ENCODE measurements around the gene COL6A5.
"Not testable (repeated sequence)": the region's sequence is repeated elsewhere in the genome, so short reads cannot be mapped to it uniquely, and the experiment has no call there.

COL6A5 gene

GRCh38 chr3:130345487-130346079 lies at the start of gene COL6A5:
Gene COL6A5 (plus strand): TSS chr3:130345672. CDS start chr3:130373639, 27,967 bp downstream.
- no peak for DNase-seq (ENCODE audit: low read depth in 2 of 2)

- no peak for DNase-seq (ENCODE audit: low read depth in 2 of 2)
Measured at GRCh38 chr3:130299531-130299930, 45.9 kb upstream of the COL6A5 start.

- no peak for DNase-seq (ENCODE audit: low read depth in 2 of 2)
Measured at GRCh38 chr3:130300888-130301287, 44.6 kb upstream of the COL6A5 start.

GRCh38 chr3:130310109-130310508 lies 35.4 kb upstream of the COL6A5 start:
- DNase-seq (ENCODE audit: low read depth in 2 of 2): no peak

GRCh38 chr3:130312374-130312773 lies 33.1 kb upstream of the COL6A5 start:
- no peak for DNase-seq (ENCODE audit: low read depth in 2 of 2)

GRCh38 chr3:130316169-130316568 lies 29.3 kb upstream of the COL6A5 start:
- no peak for DNase-seq (ENCODE audit: low read depth in 2 of 2)

- DNase-seq (ENCODE audit: low read depth in 2 of 2): no peak
Measured at GRCh38 chr3:130323503-130323902, 22.0 kb upstream of the COL6A5 start.

GRCh38 chr3:130340766-130341165 lies 4.7 kb upstream of the COL6A5 start:
- no peak for DNase-seq (ENCODE audit: low read depth in 2 of 2)

GRCh38 chr3:130341388-130341787 lies 4.1 kb upstream of the COL6A5 start:
- no peak for DNase-seq (ENCODE audit: low read depth in 2 of 2)

- no peak for DNase-seq (ENCODE audit: low read depth in 2 of 2)
Measured at GRCh38 chr3:130341882-130342281, 3.6 kb upstream of the COL6A5 start.

- DNase-seq (ENCODE audit: low read depth in 2 of 2): no peak
Measured at GRCh38 chr3:130342821-130343661, 2.4 kb upstream of the COL6A5 start.

- DNase-seq (ENCODE audit: low read depth in 2 of 2): not testable (repeated sequence)
Measured at GRCh38 chr3:130348258-130348657, 2.8 kb downstream of the COL6A5 start.

GRCh38 chr3:130354430-130354829 lies 9.0 kb downstream of the COL6A5 start:
- DNase-seq (ENCODE audit: low read depth in 2 of 2): no peak

GRCh38 chr3:130374033-130374432 lies 28.6 kb downstream of the COL6A5 start:
- no peak for DNase-seq (ENCODE audit: low read depth in 2 of 2)

GRCh38 chr3:130374908-130375307 lies 29.4 kb downstream of the COL6A5 start:
- DNase-seq (ENCODE audit: low read depth in 2 of 2): no peak

- DNase-seq (ENCODE audit: low read depth in 2 of 2): no peak
Measured at GRCh38 chr3:130377960-130378676, 32.6 kb downstream of the COL6A5 start.

GRCh38 chr3:130378677-130379191 lies 33.3 kb downstream of the COL6A5 start:
- no peak for DNase-seq (ENCODE audit: low read depth in 2 of 2)

- no peak for DNase-seq (ENCODE audit: low read depth in 2 of 2)
Measured at GRCh38 chr3:130379274-130379673, 33.8 kb downstream of the COL6A5 start.

- DNase-seq (ENCODE audit: low read depth in 2 of 2): no peak
Measured at GRCh38 chr3:130380398-130380797, 34.9 kb downstream of the COL6A5 start.

- DNase-seq (ENCODE audit: low read depth in 2 of 2): no peak
Measured at GRCh38 chr3:130383424-130383823, 38.0 kb downstream of the COL6A5 start.

GRCh38 chr3:130384476-130385025 lies 39.1 kb downstream of the COL6A5 start:
- DNase-seq (ENCODE audit: low read depth in 2 of 2): no peak

GRCh38 chr3:130386604-130387263 lies 41.3 kb downstream of the COL6A5 start:
- no peak for DNase-seq (ENCODE audit: low read depth in 2 of 2)
